RWPE1 (cell line): ENCODE results near the gene TAF5.

Experiments
- CTCF ChIA-PET: fragments of 350-600 bp; sonication (Branson Sonifier 250); formaldehyde crosslinking; extraction: SDS; loops from one replicate; lab custom pipeline; 2021; lab: Yijun Ruan, JAX
- POLR2A ChIA-PET: fragments of 400-600 bp; formaldehyde crosslinking; extraction: SDS; loops from one replicate; lab custom pipeline; 2020; ENCODE audit warnings: antibody characterized with exemption; ENCODE audit not compliant: low non-redundant PET; lab: Yijun Ruan, JAX
- DNase-seq: peaks from one replicate; pipeline ENCODE4 v3.0.0; 2012; ENCODE audit warnings: low spot score
- H3K27ac ChIP-seq: fragments of 450-650 bp; 2 replicates; pipeline ENCODE4 v1.5.1; 2017
- CTCF ChIP-seq: fragments of 450-650 bp; conservative IDR thresholded peaks from 2 replicates; pipeline ENCODE4 v1.5.1; 2017; ENCODE audit warnings: low read depth, mild to moderate bottlenecking

Gene TAF5

GRCh38 chr10:103367782-103368518, at the start of gene TAF5:
TAF5 (plus strand) TSS chr10:103367976; CDS start chr10:103367990, 14 bp downstream.
- H3K27ac ChIP-seq, result peak within 1 kb of the TSS; percentile 92
- peak; percentile 93 for DNase-seq
- ChIA-PET CTCF (interaction anchor here (0.7 kb wide), 2 partner anchors 9 to 91 kb away, joined by 3 to 4 read pairs; partner anchors contain the start of gene INA), POLR2A (interaction anchor here (1.0 kb wide), 1 partner anchor 28 kb away, joined by 3 read pairs; the partner anchor contains the start of genes ATP5MK and PDCD11)
- no peak for TF ChIP-seq CTCF

GRCh38 chr10:103327906-103328305, 39.9 kb upstream of the TAF5 start:
- CTCF ChIA-PET, result interaction anchor here (0.5 kb wide), 1 partner anchor 31 kb away, joined by 3 read pairs; no protein-coding TSS in a partner anchor
- no peak for DNase-seq
- TF ChIP-seq CTCF, result no peak
- no peak overlapping the region for H3K27ac ChIP-seq
- POLR2A ChIA-PET, result no interaction called here

DNA sequence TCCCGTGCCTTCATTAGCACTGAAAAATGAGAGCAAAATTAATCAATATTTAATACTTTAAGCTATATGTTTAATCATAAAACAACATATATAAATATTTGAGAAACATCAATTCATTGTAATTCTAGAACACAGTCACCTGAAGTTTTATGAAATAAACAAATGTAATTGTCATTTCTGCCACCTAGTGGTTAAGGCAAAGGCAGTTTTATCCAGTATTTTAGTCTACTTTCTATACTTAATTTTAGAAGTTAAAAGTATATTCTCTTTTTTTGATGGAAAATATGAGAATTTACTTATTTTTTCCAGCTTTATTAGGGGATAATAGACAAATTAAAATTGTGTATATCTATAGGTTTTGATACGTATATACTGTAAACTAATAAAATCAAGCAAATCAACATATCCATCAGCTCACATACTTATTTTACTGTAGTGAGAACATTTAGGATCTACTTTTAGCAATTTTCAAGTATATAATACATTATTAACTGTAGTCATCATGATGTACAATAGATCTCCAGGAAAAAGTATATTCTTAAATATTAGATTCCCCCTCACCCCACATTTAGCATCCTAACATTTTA, 33.7 kb upstream of the TAF5 start:
- ChIA-PET CTCF (interaction anchor here (0.6 to 1.4 kb wide), 16 partner anchors 9 to 521 kb away, joined by 3 to 5 read pairs (median 4); no protein-coding TSS in a partner anchor), POLR2A (no interaction called here)
- no peak overlapping the region for H3K27ac ChIP-seq
- peak; percentile 72 for TF ChIP-seq CTCF
- peak; percentile 32 for DNase-seq

DNA sequence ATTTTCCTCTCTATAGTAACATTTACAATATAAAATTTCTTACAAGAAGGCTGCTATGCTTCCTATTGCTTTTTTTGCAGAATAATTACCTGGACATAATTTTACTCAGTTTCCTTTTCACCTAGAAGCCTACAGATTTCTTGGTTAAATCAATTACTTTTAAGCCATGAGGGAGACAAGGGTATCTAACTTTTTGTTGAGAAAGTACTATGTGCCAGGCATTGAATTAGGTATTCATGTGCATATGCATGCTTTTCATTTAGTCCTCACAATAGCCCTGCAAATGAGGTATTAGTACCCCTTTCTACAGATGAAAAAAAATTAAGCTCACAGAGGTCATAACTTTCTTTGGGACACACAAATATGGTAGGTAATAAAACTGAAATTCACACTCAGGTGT, 33.2 kb upstream of the TAF5 start:
- TF ChIP-seq CTCF, result no peak
- POLR2A ChIA-PET, result no interaction called here
- H3K27ac ChIP-seq, result no peak overlapping the region
- DNase-seq, result no peak
- CTCF ChIA-PET, result interaction anchor here (0.6 to 1.4 kb wide), 13 partner anchors 10 to 520 kb away, joined by 3 to 5 read pairs (median 4); no protein-coding TSS in a partner anchor

GRCh38 chr10:103336370-103336769, 31.4 kb upstream of the TAF5 start:
- TF ChIP-seq CTCF, result no peak
- ChIA-PET POLR2A (interaction anchor here (0.7 kb wide), 1 partner anchor 139 kb away, joined by 3 read pairs; no protein-coding TSS in a partner anchor), CTCF (no interaction called here)
- DNase-seq, result no peak
- H3K27ac ChIP-seq, result no peak overlapping the region

- ChIA-PET CTCF (no interaction called here), POLR2A (interaction anchor here (0.6 kb wide), 1 partner anchor 15 kb away, joined by 3 read pairs; no protein-coding TSS in a partner anchor)
- TF ChIP-seq CTCF, result no peak
- peak overlapping the region; percentile 77 for H3K27ac ChIP-seq
- DNase-seq, result no peak
Measured at GRCh38 chr10:103350175-103350516, 17.6 kb upstream of the TAF5 start.
